NCI-H446 treated with DMSO at 0.1 percent for 48 hours (cell line): ENCODE measurements around the gene GPR33.
"Not testable (repeated sequence)": the region's sequence is repeated elsewhere in the genome, so short reads cannot be mapped to it uniquely, and the experiment has no call there.

Experiments used
- DNase-seq: peaks from one replicate; lab custom pipeline; 2025; lab: John Stamatoyannopoulos, UW

GPR33 gene, protein sequence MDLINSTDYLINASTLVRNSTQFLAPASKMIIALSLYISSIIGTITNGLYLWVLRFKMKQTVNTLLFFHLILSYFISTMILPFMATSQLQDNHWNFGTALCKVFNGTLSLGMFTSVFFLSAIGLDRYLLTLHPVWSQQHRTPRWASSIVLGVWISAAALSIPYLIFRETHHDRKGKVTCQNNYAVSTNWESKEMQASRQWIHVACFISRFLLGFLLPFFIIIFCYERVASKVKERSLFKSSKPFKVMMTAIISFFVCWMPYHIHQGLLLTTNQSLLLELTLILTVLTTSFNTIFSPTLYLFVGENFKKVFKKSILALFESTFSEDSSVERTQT

DNA sequence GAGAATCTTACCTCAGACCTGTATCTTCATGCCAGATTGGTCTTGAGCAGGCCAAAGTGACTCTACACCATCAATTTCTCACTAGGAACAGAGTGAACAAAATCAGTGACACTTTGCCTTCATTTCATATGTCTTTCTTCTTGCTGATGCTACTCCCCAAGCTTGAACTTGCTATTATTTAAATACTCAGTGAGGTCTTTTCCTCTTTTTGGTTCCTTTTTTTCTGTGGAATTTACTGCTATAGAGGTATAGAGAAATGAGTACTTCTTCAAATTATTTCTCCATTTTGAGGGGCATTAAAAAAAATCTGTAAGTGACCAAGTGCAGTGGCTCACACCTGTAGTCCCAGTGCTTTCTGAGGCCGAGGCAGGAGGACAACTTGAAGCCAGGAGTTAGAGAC, at the start of gene GPR33:
Gene GPR33 (minus strand): TSS at position 154 of the 400 bp plus-strand sequence. CDS start 4,074 bp downstream, outside the sequence.
- DNase-seq = no peak

DNA sequence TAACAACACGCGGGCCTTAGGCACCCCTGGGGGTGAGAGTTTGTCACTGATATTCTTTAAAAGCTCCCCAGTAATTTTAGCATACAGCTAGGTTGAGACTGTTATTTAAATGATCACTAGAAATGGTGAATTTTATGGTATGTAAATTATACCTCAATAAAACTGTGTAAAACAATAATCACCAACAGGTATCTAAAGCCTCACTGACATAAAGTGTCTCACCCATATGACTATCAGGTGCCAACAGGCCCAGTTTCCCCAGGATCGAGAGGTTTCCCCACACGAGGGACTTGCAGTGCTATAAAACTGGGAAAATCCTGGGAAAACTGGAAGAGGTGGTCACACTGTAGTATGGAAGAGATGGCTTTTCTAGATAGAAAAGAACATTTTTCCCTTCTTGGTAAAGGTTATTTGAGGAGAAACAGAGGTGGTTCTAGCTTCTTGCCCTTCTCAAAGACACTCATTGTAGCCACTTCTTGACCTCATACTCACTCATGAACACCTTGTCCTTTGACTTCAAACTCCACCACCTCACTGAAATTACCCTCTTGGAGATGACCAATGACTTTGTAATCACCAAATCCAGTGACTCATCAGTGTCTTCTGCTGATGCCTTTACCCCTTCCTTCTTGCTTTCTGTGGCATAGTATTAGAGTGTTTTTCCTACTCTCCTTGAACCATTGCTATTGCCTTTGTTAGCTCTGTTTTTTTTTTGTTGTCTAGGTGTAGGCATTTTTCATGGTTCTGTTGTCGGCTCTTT, 48.5 kb upstream of the GPR33 start:
- no peak for DNase-seq

DNA sequence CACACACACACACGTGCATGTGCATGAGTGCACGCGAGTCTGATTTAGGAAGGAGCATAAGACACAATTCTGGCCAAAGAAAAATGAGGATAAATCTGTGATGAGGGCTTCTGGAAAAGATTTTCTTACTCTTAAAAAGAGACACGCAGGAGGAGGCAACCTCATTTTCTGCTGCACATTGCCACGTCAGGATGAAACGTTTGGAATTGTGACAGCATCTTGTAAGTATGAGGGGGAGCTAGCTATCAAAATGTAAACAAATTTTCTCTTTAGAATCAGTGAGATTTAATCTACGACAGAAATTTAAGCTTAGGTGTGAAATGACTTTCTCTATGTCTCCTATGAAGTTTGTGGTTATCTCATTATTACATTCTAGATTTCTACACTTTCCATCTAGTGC, 42.3 kb upstream of the GPR33 start:
- DNase-seq = no peak

DNA sequence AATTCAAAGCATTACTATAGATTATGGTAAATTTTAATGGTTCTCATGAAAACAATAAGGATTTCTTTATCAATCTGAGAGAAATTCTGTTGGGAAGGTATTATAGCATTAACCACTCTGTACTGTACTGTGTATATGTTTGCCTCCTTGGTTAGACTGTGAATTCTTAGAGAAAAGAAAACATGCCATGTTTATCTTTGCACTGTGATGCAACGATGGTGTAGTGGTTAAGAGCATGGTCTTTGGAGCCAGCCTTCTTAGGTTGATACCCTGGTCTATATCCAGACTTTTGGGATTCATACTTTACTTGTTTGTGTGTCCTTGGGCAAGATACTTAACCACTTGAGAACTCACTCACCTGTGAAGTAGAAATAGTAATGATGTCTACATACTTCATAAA, 41.2 kb upstream of the GPR33 start:
- no peak for DNase-seq

DNA sequence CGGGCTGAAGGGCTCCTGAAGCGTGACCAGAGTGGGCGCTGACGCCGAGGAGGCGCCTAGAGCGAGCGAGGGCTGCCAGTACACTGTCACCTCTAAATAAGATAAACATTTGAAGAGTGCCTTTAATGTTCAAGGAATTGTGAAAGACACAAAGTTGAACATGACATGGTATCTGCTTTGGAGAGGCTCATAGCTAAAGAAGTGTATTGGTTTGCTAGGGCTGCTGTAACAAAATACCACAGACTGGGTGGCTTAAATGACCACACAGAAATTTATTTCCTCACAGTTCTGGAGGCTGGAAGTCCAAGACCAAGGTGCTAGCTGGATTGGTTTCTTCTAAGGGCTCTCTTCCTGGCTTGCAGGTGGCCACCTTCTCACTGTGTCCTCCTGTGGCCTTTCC, 39.7 kb upstream of the GPR33 start:
- no peak for DNase-seq

DNA sequence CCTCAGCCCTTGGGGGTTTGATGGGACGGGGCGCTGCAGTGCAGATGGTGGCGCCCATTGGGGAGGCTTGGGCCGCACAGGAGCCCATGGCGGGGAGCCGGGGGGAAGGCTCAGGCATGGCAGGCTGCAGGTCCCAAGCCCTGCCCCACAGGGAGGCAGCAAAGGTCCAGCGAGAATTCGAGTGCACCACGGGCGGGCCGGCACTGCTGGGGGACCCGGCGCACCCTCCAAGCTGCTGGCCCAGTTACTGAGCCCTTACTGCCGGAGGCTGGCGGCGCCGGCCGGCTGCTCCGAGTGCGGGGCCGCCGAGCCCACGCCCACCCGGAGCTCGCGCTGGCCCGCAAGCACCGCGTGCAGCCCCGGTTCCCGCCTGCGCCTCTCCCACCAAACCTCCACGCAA, 39.2 kb upstream of the GPR33 start:
- no peak for DNase-seq

DNA sequence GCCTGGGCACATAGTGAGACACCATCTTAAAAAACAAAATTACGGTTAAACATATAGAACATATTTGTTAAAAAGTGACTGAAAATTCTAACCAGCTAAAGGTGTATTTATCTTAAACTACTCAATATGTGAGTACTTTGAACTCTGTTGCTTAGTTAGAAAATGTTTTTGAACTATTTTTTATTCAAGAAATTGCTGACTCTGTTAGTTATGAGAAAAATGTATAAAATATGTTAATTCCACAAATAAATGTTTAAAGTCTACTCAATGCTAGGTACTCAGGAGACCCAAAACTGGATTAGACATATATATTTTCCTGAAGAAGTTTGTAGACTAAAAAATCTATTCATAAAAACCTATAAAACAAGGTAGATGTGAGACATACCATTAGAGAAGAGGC, 23.0 kb upstream of the GPR33 start:
- DNase-seq = no peak

DNA sequence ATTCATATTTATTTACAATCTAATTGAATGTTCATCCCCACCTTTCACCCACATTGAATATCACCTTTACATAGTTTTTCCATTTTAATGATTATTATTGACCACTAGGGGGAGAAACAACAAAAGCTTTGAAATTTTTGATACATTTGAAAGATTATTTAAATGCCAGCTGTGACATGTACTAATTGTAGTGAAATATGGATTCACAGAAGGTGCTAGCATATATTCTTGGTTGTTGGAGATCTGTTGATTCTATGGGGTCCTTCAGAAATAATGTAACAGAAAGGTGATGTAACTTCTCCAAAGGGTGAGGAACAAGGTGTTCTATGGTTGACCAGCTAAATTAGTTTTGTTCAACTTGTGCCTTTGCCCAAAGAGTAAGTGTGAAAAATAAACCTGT, 22.4 kb upstream of the GPR33 start:
- peak; percentile 43 for DNase-seq

DNA sequence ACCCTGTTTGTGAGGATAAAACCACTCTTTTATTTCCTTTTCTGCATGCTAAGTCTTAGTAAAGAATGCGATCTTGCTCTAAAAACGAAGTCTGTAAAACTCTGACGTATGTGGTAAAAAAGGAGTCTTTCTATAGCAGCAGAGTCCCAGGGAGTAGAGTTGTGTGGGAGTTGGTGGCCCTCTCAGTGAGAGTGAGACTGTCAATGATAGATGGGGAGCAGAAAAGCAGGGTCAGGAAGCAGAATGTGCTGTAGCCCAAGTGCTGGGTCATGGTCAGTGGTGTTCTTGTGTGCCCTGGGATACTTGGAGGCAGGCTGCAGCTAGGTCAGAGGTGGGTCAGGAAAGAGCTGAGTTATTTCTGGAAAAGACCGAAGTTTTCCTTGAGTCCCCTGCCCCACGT, 20.3 kb upstream of the GPR33 start:
- no peak for DNase-seq

DNA sequence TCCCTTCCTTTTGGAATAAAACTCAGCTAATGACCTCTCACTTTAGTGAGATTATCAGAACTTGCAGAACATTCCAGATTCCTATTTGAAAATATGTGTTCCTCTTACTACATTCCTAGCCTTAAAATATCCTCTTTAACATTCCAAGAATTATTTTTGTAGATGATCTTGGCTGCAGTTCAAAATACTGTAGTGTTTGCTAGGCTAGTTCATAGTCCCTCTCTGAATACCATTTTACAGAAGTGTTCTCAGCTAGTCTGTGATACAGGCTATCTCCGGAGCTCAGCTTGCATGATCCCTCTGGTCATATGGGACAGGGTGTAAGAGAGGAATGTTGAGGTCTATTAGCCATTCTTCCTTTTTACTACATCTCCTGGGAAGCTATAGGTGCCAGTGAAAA, 17.6 kb upstream of the GPR33 start:
- no peak for DNase-seq

DNA sequence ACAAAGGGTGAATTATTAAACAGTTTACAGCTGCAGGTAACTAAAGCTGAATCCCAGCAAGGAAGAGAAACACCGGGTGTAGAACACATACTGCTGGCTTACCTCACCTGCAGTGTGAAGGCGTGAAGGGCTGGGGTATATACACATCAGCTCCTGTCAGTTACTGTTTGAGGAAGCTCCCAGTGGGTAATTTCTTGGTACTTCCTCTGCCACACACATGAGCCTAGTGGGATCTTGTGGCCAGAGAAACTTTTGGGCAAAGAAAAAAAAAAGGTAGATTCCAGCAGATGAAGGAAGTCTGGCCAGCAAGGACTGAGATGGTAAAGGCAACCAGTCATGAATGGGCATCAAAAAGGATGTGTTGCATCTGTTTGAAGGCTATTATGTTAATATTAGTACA, 14.0 kb upstream of the GPR33 start:
- DNase-seq = no peak

DNA sequence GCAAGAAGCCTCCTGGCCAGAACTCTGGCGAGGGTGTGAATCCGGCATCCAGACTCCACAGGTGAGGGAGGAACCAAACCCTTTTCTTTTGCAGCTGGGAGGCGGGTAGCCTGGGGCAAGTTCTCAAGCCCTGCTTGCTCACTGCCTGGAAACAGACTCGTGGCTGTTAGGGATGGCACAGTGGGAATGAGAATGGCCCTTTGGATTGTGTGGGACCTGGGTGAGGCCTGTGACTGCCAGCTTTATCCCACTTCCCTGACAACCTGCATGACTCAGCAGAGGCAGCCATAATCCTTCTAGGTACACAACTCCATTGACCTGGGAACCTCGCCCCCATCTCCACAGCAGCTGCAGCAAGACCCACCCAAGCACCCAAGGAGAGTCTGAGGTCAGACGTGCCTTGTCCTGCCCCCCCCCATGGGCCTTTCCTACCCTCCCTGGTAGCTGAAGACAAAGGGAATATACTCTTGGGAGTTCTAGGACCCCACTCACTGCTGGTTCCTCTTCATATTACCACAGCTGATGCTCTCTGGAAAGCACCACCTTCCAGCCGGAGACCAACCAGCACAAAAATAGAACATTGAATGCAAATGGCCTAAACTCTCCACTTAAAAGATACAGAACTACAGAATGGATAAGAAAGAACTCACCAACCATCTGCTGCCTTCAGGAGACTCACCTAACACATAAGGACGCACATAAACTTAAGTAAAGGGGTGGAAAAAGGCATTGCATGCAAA, 5.1 kb upstream of the GPR33 start:
- DNase-seq = no peak

DNA sequence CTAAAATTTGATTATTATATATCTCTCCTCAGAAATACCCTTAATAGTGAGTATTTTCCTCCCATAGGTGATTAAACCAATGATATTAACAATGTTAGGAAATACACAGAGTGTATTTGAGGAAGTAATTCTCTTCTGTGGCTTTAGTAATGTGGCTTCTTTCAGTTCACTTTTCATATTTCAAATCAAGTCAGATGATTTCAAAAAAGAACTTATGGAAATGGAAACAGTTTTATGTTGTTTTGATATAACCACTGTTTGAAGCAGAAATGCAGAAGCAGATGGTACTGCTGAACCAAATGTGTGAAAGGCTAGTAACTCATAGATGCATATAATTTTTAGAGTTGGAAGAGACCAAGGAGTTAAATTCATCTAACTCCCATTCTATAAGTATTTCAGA, 1.9 kb upstream of the GPR33 start:
- DNase-seq = no peak

DNA sequence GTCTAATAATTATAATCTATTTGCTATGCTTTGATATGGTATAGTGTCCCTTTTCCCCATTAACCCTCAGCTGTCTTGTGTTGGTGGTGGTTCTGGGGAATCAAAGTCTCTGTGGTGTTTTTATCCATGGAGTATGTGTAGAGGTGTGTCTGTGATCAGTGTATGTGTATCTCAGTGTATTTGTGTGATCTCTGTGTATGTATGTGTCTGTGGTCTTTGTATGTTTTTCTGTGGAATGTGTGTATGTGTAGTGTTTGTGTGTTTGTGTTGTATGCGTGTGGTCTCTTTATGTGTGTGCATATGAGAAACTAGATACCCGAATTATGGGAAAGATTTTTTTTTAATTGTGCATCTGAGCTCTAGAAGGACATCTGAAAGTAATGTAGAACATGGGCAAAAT, 1.1 kb downstream of the GPR33 start:
- DNase-seq = no peak

DNA sequence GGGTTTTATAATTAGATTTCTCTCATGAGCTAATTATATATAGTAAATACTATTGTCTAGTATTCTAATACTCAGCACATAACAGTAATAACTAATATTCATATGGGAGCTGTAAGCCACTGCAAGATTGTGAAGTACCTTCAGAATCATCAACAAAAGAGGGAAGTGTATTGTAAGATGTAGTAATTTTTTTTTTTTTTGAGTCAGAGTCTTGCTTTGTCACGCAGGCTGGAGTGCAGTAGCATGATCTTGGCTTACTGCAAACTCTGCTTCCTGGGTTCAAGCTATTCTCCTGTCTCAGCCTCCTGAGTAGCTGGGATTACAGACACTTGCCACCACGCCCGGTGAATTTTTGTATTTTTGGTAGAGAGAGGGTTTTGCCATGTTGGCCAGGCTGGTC, 3.1 kb downstream of the GPR33 start:
- no peak for DNase-seq

DNA sequence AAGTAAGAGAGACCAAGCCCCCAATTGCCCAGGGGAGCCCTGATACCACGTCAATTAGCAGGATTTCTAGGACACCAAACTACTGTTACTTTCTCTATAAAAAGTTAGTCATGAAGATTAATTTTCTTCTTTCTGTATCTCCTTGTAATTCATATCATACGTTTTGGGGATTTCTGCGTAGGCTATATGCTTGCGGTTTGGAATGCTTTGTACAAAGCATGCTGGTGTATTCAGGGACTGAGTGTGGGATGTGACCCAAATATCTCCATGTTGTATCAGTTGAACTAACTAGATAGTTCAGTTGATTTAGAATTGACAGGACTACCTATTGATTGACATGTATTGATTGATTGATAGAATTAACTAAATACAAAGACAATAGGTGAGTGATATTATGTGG, 7.7 kb downstream of the GPR33 start:
- no peak for DNase-seq

DNA sequence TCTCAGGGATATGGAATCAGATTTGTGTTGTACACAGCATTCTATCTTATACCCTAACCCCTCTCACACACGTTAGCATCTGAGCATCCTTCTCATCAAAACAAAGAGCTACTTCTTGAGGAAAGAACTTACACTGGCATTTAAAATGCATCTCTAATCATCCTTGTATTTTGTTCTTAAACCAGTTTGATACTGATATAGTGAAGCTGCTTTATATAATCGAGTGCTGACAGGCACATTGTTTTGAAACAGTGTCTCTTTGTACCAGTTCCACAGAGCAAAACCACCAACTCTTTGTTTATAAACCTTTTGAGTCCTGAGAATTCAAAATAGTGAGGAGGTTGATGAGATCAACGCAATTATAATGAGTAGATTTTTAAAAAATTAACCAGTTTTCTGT, 8.8 kb downstream of the GPR33 start:
- DNase-seq = no peak

DNA sequence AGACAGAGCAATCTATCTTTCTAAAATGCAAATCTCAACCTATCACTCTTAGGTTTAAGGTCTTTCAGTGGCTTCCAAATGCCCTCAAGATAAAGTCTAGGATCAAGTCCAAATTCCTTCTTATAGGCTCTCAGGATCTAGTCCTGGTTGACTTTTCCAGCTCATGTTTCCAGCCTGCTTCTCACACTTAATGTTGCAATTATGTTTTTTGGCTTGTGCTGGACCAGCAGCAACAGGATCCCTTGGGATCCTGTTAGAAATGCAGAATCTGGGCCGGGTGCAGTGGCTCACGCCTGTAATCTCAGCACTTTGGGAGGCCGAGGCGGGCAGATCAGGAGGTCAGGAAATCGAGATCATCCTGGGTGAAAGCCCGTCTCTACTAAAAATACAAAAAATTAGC, 10.6 kb downstream of the GPR33 start:
- no peak for DNase-seq

DNA sequence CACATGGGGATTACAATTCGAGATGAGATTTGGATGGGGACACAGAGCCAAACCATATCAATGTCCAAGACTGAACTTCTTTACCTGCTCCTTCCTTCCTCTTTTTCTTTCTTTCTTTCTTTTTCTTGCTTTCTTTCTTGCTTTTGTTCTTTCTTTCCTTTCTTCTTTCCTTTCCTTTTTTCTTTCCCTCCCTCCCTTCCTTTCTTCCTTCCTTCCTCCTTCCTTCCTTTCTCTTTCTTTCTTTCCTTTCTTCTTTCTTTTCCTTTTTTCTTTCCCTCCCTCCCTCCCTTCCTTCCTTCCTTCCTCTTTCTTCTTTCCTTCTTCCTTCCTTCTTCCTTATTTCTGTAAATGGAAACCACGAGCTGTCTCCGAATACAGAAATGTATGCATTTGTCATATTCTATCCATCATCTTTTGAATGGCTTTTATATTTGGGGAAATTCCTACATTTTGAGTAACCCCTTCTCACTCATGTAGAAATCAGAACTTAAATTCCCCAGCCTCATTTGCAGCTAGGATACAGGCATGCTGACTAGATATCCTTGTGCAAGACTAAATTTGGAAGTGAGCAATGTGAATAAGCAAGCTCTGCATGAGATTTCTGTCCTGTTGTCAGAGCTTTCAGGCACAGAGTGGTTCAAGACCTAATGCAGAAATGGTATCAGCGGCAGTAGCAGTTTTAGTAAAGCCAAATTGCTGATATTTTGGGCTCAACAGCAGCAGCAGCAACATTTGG, 11.5 kb downstream of the GPR33 start:
- DNase-seq = no peak

DNA sequence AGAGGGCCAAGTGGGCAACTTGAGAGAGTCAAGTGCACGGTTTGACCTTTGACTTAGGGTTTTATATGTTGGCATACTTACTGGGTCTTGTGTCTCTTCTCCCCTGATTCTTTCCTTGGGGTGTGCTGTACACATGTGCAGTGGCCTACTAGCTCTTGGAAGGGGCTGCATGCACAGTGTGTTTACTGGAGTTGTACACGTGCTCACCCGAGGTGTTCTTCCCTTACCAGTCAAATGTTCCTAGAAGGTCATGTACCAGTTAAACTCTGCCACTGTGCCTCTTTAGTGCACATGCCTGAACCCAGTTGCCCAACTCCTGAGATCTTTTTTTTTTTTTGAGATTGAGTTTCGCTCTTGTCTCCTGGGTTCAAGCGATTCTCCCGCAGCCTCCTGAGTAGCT, 21.3 kb downstream of the GPR33 start:
- DNase-seq = no peak

DNA sequence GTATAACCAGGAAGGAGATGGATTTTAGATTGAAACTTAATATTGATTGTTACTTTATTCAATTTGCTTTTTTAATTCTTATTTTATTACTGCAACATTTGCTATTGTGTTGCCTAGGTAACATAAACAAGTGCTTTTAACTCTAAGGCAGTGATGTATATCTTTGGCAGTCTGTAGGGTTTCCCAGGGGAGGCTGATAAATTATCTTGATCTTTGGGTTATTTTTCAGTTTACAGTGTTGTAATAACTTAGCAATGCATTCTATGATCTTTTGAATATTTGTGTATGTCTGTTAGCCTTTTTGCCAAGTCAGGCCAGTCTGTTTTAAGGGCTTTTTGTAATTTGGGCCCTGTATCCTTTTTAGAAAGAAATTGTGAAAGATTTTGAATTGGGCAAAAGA, 22.7 kb downstream of the GPR33 start:
- DNase-seq = no peak

DNA sequence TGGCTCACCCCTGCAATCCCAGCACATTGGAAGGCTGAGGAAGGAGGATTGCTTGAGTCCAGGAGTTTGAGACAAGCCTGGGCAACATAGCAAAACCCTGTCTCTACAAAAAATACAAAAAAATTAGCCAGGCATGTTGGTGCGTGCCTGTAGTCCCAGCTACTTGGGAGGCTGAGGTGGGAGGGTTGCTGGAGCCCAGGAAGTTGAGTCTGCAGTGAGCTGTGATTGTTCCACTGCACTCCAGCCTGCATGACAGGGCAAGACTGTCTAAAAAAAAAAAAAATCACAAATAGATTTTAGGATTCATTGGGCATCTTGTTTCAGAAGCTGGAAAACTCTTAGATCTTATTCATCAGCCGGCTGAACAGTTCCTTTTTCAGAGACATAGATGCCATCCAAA, 25.4 kb downstream of the GPR33 start:
- DNase-seq = not testable (repeated sequence)
